ENCODE measurements around the gene PRLH.

DNA sequence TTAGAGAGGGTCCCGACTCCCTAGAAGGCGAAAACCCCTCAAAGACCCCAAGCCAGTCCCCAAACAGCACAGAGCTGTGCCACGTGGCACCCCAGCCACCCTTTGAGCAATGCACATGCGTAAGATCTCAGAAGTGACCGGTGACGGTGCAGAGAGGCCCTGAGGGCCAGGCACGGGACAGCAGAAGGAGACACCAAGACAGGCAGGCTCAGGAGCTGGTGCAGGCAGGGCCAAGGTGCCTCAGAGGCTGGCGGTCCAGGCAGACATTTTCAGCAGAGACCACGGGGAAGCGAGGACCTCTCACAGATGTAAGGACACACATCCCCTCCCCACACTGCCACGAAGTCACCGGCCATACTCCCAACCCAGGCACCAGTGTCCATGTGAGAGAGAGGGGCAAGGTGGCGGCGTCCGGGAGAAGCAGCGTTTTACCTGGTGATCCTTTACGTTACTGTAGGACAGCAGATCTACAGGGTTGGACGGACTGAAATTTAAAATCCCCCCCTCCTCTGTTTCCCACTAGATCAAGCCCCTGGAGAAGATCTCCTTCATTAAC, 26.1 kb downstream of the PRLH start:
- TF ChIP-seq, protein P1, sequence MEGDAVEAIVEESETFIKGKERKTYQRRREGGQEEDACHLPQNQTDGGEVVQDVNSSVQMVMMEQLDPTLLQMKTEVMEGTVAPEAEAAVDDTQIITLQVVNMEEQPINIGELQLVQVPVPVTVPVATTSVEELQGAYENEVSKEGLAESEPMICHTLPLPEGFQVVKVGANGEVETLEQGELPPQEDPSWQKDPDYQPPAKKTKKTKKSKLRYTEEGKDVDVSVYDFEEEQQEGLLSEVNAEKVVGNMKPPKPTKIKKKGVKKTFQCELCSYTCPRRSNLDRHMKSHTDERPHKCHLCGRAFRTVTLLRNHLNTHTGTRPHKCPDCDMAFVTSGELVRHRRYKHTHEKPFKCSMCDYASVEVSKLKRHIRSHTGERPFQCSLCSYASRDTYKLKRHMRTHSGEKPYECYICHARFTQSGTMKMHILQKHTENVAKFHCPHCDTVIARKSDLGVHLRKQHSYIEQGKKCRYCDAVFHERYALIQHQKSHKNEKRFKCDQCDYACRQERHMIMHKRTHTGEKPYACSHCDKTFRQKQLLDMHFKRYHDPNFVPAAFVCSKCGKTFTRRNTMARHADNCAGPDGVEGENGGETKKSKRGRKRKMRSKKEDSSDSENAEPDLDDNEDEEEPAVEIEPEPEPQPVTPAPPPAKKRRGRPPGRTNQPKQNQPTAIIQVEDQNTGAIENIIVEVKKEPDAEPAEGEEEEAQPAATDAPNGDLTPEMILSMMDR (conservative IDR thresholded peaks at IDR 0.05; ENCODE audit: low read depth, low read length): no peak
- TF ChIP-seq EZH2 (IDR thresholded peaks at IDR 0.05; ENCODE audit: borderline replicate concordance, low read depth, low read length, poor library complexity, severe bottlenecking): no peak
